ENCODE results near the gene CCL14.

- TF ChIP-seq EZH2 (optimal IDR thresholded peaks at IDR 0.05; ENCODE audit: low read depth, low read length) (no peak), CTCF (IDR thresholded peaks at IDR 0.05; ENCODE audit: low read length) (no peak)
Observed at GRCh38 chr17:35978346-35978745, 8.2 kb downstream of the CCL14 start.
